ENCODE measurements around the gene LRRK1.

The LRRK1 gene

GRCh38 chr15:100918690-100919480 lies at the start of gene LRRK1:
LRRK1 (plus strand) TSS chr15:100919357; CDS start chr15:100924633, 5,276 bp downstream.
- DNase-seq (ENCODE audit: low read depth), result no peak

- DNase-seq (ENCODE audit: low read depth), result no peak
Observed at GRCh38 chr15:100873029-100873677, 46.0 kb upstream of the LRRK1 start.

- no peak for DNase-seq (ENCODE audit: low read depth)
Observed at GRCh38 chr15:100875495-100875894, 43.7 kb upstream of the LRRK1 start.

GRCh38 chr15:100875976-100876375 lies 43.2 kb upstream of the LRRK1 start:
- DNase-seq (ENCODE audit: low read depth), result no peak

- DNase-seq (ENCODE audit: low read depth), result no peak
Observed at GRCh38 chr15:100877551-100877950, 41.6 kb upstream of the LRRK1 start.

- no peak for DNase-seq (ENCODE audit: low read depth)
Observed at GRCh38 chr15:100878130-100878529, 41.0 kb upstream of the LRRK1 start.

GRCh38 chr15:100878648-100879047 lies 40.5 kb upstream of the LRRK1 start:
- no peak for DNase-seq (ENCODE audit: low read depth)

GRCh38 chr15:100879061-100879463 lies 40.1 kb upstream of the LRRK1 start:
- no peak for DNase-seq (ENCODE audit: low read depth)

- no peak for DNase-seq (ENCODE audit: low read depth)
Observed at GRCh38 chr15:100879464-100880138, 39.6 kb upstream of the LRRK1 start, which contains the start of gene ALDH1A3. ALDH1A3 (plus strand) TSS chr15:100879831; CDS start chr15:100879908, 77 bp downstream.

GRCh38 chr15:100880139-100880896 lies 38.8 kb upstream of the LRRK1 start:
- DNase-seq (ENCODE audit: low read depth), result no peak

- DNase-seq (ENCODE audit: low read depth), result no peak
Observed at GRCh38 chr15:100880897-100881242, 38.3 kb upstream of the LRRK1 start.

- no peak for DNase-seq (ENCODE audit: low read depth)
Observed at GRCh38 chr15:100881573-100882336, 37.4 kb upstream of the LRRK1 start.

GRCh38 chr15:100885116-100885515 lies 34.0 kb upstream of the LRRK1 start:
- no peak for DNase-seq (ENCODE audit: low read depth)

GRCh38 chr15:100885811-100886210 lies 33.3 kb upstream of the LRRK1 start:
- DNase-seq (ENCODE audit: low read depth), result no peak

- DNase-seq (ENCODE audit: low read depth), result no peak
Observed at GRCh38 chr15:100887211-100887913, 31.8 kb upstream of the LRRK1 start.

GRCh38 chr15:100889385-100890050 lies 29.6 kb upstream of the LRRK1 start:
- no peak for DNase-seq (ENCODE audit: low read depth)

- DNase-seq (ENCODE audit: low read depth), result no peak
Observed at GRCh38 chr15:100890051-100890720, 29.0 kb upstream of the LRRK1 start.

GRCh38 chr15:100890850-100891249 lies 28.3 kb upstream of the LRRK1 start:
- DNase-seq (ENCODE audit: low read depth), result no peak

- DNase-seq (ENCODE audit: low read depth), result no peak
Observed at GRCh38 chr15:100891307-100892012, 27.7 kb upstream of the LRRK1 start.

Measured in T-helper 22 cell (primary cell).